Stimulated activated CD8-positive, alpha-beta memory T cell treated with anti-CD3 and anti-CD28 coated beads, Interleukin-4, amount 100 ng/mL, for 1 hour (primary cell): ENCODE results near the gene IGF1R.

Source experiments
- DNase-seq, 2 donors: peaks; one replicate each; pipeline ENCODE4 v3.0.0-alpha.2; 2020; ENCODE audit warnings: low read depth in 2 of 2, low spot score in 1 of 2

The IGF1R gene

DNA sequence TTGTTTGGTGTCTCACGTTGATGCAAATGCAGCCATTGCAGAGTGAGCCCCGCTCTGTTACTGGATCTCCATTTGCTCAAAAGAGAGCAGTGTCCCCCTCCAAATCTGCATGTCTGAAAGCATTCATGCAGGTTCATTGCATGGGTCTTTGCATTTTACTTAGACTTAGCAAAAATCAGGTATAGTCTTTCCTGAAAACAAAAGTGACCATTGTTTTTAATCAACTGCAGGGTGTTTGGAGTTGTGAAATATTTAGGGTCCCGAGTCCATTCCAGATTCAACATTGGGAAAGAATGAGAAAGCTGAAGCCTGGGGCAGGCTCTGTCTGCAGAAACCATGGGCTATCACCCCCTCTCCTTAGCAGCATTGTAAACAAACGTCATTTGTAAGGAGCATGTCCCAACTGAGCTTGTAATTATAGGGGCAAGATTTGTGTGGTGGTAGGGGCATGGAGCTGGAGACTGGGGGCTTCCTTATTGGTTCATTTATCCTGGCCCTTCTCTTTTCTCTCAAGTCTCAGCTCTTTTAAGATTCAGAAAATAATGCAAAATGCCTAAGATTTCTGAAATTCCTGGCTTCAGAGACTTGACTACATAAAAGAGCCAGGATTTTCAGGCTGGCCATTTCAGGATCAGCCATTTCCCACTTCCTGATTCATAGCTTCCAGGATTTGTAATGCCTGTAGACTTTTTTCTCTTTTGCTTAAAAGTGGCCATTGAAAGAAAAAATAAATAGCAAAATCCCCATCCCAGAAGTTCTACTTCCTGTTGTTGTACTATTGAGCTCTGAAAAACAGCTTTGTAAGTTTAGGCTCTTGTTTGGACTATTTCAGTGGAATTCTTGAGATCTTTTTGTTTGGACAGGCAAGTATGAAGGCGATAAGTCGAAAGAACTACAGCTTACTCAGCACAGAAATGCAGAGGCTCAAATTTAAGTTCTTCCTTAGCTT is 23.0 kb downstream of the IGF1R start:
- DNase-seq: no peak

DNA sequence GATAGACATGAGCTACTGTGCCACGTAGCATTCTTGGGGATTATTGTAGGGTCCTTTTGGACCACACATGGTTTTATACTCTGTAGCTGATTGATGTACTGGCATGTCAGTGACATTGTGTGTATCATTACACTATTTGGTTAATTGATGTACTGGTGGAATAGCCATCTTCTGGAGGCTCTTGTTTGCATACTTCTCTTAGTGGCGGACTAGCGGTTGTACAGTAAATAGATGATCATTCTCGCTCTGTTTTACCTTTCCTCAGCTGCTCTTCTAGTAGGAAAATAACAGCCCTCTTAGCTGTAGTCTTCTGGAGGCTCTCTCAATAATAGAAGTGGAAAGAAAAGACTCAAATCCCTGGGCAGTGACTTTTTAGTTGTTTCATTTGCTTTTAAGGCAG is 24.8 kb downstream of the IGF1R start:
- no peak for DNase-seq

DNA sequence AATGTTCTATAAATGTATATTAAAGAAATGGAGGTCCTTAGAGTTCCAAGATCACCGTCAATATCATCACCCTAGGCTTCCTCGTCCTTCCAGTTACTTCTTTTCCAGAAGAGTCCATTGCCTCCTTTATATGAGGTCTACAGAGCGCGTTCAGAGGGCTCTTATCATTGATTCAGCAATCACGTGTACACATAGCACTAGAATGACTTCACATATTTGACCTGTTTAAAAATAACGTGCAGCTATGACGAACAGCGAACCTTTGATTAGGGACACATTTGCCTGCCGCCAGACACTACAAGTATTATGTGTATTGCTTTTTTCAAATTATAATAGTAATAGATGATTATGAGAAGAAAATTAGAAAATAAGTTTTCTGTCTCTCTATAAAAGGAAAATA is 26.0 kb downstream of the IGF1R start:
- no peak for DNase-seq

DNA sequence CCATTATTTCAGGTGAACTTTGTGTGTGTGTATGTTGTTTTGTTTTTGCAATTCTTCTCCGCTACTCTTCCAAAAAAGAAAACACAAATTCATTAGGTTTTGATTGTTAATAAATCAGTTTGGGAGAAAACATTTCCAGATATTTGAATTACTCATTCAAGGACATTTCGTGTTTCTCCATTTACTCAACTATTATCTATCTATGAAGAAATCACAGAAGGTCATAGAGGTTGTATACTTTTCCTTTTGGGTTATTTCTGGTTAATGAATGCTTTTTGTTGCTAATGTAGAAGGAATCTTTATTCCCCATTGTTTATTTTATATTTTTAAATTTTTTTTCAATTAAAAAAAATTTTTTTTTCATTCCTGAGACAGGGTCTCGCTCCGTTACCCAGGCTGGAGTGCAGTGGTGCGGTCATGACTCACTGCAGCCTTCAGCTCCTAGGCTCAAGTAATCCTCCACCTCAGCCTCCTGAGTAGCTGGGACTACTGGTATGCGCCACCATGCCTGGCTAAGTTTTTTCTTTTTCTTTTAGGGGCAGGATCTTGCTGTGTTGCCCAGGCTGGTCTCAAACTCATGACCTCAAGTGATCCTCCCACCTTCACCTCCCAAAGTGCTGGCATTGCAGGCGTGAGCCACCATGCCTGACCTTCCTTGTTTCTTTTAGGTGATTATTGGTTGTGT is 28.4 kb downstream of the IGF1R start:
- no peak for DNase-seq

DNA sequence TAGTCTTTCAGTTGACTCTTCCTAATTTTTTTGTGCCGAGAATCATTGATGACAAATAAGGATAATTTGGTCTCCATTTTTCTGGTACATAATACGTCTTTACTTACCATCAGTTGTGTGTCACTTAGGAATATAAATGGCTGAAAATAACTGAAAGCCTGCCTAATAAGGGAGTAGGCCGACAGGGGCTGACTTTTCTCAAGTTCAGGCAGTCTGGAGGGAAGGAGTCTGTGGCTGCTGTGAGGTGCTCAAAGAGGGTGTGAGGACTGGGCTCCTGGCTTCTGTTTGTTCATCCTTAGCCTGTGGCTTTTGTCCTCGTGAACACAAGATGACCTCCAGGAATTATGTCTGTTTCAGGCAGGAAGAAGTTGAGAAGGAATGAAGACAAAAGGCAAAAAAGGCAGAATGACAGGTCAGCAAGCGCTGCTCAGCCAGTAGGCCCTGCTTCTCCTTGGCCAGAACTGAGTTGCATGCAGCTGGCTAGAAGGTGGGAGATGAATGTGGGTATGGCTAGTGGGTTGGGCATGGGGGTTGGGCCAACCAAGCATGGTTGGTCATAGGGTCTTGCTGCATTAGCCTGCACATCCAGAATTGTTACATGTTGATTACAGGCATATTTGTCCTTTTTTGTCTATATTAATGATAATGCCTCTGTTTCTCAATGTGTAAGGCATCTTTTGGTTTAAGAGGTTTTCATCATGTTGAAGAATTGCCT is 29.2 kb downstream of the IGF1R start:
- no peak for DNase-seq

DNA sequence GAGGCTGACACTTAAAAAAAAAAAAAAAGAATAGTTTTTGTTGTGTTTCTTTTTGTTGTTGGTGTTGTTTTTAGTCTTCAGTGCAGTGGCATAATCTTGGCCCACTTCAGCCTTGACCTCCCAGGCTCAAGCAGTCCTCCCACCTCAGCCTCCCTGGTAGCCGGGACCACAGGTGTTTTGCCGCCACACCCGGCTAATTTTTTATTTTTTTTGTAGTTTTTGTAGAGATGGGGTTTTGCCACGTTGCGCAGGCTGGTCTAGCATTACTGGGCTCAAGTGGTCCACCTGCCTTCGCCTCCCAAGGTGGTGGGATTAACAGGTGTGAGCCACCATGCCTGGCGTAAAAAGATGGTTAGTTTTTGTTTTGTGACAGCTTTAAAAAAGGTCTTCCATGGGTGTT is 30.1 kb downstream of the IGF1R start:
- DNase-seq: no peak

DNA sequence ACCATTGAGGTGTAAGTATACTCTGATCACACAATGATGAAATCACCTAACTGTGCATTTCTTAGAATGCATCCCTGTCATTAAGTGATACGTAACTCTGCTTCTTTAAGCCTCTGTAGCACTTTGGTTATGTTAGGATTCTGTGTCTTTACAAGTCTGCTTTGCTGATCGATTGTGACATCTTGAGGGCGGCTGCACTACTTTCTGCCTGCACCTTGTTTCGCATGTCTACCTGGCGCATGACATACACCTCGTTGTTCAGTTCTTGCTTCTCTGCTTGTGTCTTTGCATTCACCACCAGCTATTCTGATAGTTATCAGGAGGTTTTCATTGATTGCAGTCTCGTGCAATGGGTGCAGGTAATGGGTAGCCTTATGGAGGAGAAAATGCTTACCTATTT is 32.7 kb downstream of the IGF1R start:
- no peak for DNase-seq

DNA sequence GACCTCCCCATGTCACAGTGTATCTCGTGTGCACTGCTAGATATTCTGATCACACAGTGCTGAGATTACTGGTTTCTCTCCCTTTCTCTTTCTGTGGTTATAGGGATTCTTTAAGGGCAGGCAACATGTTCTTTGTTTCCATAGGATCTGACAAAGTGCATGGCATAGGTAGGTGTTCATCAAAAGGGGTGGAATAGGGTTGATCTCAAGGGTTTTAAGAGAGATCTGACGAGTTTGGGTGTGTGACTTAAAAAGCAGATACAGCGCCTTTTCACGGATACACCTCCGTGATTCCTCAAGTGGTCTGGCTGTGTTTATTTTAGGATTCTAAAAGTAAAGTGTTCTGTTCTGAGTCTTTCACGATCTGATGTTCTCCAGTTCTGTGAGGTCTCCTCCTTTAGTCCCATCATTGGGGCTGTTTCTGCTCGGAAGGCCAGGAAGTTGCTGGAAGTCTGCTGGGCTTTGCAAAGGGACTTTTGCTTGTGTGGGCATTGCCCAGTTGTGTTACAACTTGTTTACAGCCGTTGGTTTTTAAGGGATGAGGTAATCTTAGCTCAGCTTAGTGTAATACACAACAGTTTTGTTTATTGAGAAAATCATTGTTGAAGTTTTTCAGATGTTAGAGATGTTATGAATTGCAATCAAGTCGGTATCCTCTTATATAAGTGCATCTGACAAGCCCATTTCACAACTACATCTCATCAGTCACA is 34.8 kb downstream of the IGF1R start:
- DNase-seq: no peak

DNA sequence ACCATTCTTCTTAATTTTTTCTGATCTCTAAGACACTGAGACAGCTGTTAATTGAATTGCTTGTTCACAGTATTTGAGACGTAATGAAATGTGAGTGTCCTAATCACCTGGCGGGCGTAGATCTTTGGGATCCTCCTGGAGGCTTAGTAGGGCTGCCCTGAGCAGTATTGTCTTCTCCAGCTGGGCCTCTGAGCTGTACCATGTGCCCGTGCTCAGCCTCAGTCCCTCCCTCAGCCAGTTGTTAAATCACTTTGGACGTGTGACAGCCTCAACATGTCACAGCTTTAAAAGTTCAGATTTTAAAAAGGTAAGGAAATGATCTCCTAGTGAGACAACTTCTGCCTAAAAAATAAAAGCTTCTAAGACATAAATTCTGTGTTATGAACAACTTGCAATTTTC is 35.5 kb downstream of the IGF1R start:
- no peak for DNase-seq

DNA sequence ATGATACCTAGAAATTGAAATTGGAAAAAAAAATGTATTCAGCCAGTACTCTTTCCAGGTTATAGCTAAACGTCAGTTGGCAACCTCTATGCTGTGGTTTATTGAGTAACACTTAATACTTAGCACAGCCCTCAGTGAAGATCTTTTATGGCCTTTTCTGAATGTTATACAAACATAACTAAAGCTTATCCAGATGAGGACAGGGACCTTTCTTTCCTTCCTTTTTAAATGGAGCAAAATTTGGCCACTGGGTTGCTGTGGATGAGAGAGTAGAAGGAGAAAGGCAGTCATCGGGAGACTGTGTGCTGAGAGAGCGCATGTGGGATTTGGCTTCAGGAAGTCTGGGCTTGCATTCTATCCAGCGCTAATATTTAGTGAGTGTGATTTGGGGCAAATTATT is 36.1 kb downstream of the IGF1R start:
- no peak for DNase-seq

DNA sequence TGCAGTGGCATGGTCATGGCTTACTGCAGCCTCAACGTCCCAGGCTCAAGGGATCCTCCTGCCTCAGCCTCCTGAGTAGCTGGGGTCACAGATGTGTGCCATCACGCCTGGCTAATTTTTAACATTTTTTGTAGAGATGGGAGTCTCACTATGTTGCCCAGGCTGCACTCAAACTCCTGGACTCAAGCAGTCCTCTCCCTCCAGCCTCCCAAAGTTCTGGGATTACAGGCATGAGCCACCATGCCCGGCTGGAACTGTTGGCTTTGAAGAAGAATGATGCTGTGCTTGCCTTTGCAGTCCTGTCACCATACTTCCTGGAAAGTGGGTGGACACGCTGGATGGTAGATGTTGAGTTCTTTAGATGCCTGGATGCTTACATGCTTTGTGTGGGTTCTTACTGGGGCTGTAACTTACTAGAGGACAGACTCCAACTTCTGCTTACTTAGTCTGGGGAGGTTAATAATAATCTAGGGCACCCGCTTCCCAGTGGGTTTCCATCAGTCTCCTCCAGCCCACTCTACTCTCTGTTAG is 36.7 kb downstream of the IGF1R start:
- DNase-seq: no peak

DNA sequence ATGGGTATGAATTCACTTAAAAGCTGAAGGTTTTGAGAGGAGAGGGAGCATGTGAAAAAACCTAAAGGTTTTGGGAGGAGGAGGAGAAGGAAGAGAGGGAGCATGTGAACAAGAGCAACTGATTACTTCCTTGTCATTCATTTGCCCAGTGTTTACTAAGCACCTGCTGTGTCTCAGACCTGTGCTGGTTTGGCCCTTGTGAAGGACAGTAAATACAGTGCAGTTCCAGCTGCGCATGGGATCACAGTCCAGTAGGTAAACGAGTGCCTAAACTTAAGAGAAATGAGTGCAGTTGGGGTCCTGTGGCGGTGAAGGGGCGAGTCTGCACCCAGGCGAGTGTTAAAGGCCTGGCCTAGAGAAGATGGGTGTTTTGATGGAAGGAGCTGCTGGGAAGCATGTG is 38.6 kb downstream of the IGF1R start:
- no peak for DNase-seq

DNA sequence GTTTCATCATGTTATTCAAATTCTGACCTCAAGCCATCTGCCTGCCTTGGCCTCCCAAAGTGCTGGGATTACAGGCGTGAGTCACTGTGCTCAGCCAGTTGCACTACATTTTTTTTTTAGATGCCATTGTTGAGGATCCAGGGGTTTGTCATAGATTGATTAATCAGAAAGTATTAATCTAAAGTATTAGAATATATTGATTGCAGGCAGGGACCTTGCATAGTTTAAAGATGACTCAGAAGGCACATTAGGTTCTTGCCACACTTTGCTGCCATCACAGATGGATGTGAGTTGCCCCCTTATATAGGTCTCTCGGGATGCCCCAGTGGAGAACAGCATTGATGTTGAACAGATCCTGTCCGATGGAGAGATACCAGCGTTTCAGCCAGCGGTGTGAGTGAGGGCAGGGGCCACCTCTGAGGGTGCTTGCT is 41.1 kb downstream of the IGF1R start:
- DNase-seq: no peak

DNA sequence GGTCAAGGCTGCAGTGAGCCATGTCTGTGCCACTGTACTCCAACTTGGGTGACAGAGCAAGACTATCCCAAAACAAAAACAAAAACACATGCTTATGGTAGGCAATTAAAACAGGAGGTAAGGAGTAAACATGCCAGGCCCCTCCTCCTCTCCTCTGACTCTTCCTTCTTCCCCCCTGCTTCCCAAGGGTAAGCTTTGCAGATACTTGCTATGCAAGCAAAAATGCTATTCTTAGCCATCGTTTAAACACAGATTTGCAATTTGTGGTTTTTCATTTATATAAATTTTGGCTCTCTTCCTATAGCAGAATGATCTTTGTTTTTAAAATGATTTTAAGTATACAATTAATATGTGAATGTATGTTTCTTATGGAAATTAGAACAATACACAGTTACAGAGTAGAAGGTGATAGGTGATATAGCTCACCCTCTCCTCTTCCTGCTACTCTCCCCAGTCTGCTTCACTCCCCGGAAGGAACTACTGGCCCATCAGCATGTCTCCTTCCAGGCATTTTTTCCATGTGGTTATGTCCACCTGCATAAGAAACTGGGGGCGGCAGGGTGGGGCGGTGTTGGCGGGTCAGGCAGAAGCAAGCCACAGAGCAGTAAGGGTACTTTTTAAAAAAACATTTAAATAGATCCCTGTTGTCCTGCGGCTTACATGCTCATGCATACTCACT is 42.1 kb downstream of the IGF1R start:
- no peak for DNase-seq

DNA sequence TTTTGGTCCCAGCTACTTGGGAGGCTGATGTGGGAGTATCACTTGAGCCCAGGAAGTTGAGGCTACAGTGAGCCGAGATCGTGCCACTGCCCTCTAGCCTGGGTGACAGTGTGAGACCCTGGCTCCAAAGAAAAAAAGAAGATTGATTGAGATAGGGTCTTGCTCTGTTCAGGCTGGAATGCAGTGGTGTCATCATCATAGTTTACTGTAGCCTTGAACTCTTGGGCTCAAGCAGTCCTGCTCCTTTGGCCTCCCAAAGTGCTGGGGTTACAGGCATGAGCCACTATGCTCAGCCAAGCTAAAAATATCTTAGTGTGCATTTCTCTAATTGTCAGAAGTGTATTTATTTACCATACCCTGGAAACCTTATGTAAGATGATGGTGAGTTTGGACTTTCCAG is 43.9 kb downstream of the IGF1R start:
- DNase-seq: no peak

DNA sequence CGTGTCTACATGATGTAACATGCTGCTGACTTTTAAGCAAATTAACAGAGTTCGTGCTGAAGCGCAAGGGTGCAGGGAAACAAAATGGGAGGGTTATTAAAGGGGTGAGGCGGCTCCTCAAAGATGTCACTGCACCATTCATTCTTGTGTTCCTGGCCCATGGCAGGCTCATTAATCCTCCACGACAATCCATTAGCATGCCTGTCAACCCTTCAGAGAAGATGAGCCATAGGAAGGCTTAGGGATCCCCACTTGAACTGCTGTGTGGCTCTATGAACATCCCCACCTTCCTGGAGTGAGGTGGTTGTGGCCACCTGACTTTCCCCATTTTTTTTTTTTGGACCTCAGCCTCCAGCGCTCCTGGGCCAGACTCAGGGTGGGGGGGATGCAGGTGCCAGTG is 45.8 kb downstream of the IGF1R start:
- DNase-seq: no peak

DNA sequence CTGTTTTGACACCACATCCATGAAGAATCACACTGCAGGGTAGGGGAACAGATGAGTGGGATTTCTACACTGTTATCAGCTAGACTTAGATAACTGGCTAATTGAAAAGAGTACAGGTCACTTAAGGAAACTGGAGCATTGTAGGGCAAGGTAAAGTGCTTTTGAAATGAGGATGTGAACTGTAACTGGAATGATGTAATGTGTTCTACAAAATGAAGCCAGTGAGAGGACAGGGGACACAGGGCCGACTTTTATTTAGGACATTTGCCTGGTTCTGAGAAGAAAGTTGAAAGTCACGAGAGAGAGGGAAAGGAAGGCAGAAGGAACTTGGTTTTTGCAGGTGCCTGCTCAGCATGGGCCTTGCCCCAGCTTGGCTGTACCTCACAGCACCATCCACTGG is 50.5 kb downstream of the IGF1R start:
- DNase-seq: no peak

DNA sequence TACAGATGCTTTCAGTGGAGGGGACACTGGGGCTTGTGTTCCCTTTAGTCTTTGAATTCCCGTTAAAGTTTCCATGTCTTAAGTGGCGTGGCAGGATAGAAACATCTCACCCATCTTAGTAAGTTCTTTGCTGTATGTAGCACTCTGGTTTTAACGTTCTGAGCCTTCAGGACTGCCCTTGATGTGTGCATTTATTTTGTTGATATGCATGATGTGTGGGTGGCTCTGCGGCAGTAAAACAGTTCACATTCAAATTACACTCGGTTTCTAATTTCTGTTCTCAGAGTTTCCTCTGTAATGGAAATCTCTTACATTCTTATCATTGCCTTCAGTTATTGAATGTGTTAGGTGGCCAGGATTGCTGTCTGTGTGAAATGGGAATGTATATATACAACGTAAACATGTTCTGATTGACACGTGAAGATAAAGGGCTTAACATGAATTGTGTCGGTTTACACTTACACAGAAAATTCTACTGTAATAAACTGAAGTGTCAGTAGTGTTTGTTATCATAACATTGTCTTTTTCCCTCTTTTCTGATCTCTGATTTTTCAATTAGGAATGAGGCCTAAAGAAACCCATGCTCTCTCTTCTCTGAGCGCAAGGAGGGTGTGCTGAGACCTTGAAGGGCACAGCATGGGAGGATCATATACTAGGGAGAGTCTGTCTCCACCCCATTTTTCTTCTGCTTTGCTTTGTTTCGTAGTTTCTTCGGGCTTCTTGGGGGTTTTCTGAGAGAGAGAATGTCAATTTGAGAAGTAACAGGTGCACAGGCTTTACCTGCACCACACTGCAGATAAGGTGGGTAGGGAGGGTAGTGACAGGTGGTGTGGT is 51.5 kb downstream of the IGF1R start:
- DNase-seq: no peak

DNA sequence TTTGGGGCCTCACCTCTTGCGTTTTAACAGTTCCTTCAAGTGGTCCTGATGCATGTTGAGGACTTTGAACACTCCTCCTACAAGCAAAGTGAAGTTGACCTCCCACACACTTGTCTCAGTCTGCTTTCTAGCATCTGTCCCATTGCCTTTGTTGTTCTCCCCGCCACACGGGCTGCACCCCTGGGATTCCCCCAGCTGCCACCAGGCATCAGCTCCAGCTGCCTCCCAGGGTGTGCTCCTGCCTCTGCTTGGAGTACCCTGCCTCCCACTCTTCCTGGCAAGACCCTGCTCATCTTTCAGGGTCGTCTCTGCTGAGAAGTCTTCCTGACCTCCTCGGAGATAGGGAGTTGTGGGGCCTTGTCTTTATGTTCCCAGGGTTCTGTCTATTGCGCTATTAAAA is 52.2 kb downstream of the IGF1R start:
- DNase-seq: no peak
